Dedifferentiated amniotic fluid mesenchymal stem cell (primary cell): Measurements from ENCODE around the gene UCKL1.
"Not testable (repeated sequence)": the region's sequence is repeated elsewhere in the genome, so short reads cannot be mapped to it uniquely, and the experiment has no call there.

ENCODE experiments used
- DNase-seq: peaks from one replicate; pipeline ENCODE4 v3.0.0-alpha.2; 2016; ENCODE audit errors: extremely low spot score

The UCKL1 gene

DNA sequence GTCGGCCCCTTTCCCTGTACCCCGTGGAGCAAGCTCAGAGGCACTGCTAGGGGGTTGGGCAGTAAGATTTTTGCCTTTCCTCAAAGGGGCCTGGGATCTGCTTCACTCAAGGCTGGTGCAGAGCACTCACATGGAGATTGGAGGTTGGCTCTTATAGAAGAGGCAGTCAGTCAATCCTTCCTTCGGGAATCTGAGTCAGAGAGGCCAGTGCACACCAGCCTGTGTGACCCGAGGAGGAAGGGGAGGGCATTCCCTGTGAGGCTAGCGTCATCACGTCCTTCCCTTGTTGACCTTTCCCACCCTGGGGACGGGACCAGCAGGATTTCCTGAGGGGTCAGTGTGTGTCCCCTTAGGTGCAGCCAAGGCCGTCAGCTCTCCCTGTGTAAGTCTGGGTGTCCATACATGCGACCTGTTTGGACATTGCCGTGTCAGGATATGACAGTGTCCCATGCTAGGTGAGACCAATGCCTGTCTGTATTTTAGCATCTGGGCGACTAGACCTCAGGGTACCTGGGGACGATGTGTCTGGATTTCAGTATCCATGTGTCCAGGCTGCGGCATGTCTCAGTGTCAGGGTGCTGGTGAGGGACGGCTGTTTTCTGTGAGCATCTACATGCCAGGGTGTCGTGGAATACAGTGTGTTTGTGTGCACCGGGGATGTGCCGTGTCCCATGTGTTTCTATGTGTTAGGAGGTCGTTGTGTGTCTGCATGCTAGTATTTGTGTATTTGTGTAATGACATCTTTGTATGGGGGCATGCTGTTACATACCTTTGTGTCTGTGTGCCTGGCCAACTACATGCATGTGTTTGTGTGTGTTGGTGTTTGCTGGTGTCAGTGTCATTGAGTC is 16.3 kb upstream of the UCKL1 start:
- no peak for DNase-seq

DNA sequence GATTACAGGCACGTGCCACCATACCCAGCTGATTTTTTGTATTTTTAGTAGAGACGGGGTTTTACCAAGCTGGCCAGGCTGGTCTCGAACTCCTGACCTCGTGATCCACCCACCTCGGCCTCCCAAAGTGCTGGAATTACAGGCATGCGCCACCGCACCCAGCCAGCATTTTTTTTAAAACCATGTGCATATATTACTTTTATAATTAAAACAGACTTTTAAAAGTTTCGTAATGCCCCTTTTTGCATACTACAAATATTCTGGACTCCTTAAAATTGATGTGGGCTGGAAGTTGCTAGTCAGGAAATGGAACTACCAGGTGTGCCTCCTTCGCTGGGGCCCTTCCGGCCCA is 15.7 kb upstream of the UCKL1 start:
- not testable (repeated sequence) for DNase-seq

DNA sequence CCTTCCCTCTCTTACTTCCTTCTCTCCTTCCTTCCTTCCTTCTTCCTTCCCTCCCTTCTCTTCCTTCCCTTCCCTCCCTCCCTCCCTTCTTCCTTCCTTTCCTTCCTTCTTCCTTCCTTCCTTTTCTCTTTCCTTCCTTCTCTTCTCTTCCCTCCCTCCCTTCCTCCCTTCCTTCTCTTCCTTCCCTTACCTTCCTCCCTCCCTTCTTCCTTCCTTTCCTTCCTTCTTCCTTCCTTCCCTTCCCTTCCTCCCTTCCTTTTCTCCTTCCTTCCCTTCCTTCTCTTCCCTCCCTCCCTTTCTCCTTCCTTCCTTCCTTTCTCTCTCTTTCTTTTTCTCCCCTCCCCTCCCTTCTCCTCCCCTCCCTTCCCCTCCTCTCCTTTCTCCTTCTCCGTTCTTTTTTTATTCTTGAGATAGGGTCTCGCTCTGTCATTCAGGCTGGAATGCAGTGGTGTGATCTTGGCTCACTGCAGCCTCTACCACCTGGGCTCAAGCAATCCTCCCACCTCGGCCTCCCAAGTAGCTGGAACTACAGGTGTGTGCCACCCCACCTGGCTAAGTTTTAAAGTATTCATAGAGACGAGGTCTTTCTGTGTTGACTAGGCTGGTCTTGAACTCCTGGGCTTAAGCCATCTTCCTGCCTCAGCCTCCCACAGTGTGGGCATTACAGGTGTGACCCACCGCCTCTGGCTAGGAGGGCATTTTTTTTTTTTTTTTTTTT is 14.7 kb upstream of the UCKL1 start:
- DNase-seq = no peak

DNA sequence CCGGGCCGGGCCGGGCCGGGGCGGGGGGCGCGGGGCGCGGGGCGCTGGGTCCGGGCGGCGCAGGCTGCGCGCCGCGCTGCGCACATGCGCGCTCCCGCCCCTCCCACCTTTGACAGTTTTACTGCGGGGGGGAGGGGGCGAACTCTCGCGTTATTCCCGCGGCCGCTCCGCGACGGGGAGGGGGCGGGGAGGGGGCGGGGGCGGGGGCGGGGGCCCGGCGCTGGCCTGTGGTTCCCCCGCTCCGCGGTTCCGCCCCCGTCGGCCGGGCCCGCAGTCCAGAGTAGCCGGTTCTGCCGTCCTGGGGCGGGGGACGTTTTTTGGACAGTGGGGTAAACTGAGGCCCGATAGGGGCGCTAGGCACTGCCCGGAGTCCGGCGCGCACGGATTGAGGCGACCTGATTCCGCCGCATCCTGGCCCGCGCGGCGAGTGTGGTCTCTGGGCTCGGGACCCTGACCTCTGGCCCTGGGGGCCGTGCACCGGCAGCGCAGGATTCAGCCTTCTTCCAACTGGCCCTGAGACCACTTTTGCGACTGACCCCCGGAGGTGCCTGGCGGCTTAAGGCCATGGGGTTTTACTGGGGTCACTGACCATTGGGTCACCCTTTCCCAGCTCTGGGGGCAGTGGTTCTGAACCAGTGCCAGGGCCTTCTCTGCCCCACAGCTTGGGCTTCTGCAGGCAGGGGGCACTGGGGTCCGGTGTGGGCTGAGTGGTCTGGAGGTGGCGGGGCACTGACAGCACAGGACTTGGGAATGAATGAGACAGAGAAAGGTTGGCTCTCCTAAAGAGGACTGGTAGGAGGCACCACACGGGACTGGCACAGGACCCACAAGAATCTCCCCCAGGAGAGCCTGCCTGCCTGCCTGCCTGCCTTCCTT is 13.9 kb upstream of the UCKL1 start, which contains the start of gene ZNF512B:
TSS of gene ZNF512B (minus strand) at position 93 of the 876 bp plus-strand sequence. CDS start 1,980 bp downstream, outside the sequence.
- DNase-seq = no peak

DNA sequence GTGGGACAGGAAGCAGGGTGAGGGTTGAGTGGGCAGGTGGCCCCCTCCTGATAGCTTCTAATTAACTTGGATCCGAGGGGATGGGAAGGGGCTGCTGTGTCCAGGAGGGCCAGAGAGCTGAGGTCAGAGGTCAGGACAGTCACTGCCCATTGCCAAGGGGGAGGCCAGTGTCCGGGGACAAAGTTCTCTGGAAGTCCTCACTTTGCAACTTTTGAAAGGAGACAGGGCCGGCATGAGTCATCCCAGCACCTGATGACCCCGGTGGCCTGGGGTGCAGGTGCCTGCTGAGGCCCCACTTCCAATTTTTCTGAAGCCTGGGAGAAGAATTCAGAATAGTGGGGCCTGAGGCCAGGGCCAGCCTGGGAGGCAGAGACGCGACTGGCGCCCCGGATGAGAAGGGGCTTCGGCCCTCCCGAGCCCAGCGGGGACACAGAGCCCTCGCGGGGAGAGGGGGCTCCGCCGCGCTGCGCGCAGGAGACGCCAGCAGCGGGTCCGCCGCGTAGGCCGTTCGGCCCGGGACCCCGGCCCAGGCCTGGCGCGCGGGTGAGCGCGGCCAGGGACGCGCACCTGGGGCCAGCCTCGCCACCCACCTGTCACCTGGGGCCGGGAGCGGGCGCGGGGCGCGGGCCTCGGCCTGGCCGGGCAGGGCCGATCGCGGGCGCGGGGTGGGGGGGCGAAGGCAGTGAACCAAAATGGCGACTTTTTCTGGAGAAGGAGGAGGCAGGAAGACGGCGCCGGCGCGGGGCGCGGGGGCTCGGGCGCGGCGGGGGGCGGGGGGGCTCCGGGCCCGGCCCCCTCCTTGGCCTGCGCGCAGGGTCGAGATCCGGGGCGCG is 12.9 kb upstream of the UCKL1 start:
- no peak for DNase-seq

DNA sequence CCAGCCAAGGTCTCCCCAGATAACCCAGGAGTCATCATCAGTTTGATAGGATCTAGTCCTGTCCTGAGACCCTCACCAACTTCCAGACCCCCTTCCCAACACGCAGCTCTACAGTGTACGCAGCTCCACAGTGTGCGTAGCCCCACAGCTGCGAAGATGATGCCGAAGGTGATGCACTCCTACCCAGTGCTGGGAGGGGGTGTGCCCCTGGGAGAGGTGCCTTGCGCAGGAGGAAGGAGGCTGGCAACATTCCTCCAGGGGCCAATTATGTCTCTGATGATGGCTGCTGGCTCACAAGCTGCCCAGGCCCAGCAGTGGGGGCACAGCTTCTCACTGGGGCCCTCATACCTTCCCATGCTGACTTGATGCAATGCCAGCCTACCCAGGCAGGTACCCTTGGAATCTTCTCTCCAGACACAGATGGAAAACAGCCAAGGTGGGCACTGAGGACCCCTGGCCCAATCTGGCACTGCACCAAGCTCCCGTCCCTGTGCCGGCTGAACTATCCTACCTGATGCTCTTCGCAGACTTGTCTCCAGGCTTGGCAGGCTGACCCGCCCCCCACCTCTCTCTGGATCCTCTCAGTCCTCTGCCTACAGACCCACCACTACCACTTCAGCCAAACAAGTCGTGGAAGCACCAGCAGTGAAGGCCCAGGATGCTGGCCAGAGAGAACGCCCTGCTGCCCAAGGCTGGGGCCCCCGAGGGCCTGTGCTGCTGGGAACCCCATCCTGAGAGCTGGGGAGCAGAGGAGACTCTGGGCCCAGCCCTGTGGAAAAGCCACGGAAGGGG is 12.1 kb upstream of the UCKL1 start:
- DNase-seq = no peak

DNA sequence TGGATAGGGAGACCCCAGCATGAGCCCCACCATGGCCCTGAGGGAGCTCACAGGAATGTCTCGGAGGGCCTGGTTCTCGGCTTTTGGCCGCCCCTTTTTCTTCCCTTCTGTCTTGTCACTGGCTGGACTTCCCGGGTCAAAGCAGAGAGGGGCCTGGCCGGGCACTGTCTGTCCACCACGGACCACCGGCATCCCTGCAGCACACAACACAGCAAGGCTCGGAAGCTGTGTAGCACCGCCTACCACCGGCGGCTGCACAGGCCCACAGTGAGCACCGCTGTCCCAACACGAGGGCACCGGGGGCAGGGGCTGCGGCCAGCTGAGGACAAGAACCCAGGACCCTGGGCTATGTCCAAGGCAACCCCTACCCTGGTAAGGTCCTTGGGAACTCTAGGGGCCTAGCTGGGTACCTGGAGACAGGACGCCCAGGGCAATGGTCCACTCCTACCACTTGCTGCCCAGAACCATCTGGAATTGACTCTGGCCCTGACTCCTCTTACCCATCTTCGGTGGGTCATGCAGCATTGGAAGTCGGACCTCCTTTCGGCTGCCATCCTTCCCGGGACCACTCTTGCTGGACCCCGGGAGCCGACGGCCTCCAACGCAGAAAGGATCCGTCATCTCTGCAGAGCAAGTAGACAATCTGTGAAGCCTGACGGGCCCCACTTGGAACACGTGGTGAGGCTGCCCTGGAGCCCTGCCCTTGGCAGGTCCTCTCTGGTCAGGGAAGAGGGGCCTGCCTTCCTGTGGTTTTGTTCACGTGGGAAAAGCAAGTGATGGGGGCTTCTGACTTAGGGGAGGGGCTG is 11.3 kb upstream of the UCKL1 start:
- no peak for DNase-seq

DNA sequence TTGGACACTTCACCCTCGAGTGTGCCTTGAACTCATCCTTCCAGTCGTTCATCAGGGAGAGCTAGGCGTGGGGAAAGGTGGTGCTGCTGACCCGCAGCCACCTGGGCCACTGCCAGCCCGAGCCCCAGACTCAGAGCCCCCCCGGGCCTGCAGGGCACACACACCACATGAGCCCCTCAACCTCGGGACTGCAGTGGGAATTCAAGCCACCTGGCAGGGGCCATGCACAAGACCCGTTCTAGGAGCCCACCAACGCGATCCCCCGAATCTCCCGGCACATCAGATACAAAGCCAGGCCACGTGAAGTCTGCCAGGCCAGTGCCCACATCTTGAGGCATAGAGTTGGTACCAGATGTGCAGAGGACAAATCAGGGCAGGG is 10.7 kb upstream of the UCKL1 start:
- no peak for DNase-seq

DNA sequence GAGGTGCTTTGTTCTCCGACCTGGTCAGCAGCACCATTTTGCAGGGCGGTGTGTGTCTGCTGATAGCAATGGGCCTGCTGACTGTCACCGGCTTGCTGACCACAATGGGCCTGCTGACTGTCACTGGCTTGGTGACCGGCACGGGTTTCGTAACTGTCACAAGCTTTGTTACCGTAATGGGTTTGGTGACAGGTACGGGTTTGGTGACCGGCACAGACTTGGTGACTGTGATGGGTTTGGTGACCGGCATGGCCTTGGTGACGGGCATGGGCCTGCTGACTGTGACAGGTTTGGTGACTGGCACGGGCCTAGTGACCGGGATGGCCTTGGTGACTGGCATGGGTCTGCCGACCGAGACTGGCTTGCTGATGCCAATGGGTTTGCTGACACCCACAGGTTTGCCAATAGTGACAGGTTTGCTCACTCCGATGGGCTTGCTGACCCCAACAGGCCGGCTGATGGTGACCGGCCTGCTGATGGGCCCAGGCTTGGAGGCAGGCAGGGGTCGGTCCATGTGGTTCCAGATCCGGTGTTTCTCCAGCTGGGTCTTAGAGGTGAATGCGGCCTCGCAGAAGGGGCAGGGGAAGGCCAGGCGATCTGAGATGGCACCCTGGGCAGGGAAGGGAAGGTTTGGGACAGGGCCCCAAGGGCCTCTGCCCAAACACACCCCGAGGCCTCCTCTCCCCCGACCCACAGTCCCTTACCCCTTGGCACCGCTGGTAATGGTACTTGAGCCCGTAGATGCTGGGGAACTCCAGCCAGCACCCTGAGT is 10.1 kb upstream of the UCKL1 start:
- DNase-seq = no peak

DNA sequence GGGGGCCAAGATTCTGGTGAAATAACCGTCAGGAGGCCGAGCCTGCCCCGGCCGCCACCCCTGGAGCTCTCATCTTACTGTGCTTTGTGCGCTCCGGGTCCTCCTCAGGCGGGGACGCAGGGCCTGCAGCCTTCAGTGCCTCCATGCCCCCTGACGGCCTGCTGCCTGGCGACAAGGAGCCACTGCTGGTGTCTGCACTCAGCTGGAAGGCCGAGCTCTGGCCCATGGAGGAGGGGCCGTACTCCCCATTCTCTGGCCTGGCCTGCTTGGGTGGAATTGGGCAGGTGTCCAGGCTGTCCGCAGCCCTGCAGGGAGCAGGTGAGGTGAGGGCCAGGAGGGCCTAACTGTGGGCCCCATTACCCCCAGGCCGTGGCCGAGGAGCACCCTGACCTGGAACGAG is 8.2 kb upstream of the UCKL1 start:
- no peak for DNase-seq

DNA sequence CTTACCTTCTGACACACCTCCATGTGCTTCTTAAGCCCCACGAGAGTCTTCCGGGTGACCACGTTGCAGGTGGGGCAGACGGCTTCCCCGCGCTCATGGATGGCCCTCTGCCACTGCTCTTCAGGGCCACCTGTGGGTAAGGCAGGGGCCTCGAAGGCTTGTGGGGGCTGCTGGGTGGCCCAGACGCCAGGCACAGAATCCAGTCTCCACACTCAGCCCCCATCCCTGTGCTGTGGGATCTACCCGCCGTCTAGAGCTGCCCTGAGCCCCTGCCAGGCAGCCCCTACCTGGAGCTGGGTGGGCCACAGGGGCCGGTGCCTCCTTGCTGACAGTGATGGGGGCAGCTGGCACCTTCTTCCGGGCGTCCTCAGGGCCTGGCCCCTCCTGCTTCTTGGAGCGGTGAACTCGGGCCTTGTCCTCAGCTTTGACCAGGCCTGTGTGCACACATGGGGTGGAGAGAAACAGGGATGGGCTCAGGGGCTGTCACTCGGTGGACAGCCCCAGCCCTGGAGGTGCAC is 7.6 kb upstream of the UCKL1 start:
- no peak for DNase-seq

DNA sequence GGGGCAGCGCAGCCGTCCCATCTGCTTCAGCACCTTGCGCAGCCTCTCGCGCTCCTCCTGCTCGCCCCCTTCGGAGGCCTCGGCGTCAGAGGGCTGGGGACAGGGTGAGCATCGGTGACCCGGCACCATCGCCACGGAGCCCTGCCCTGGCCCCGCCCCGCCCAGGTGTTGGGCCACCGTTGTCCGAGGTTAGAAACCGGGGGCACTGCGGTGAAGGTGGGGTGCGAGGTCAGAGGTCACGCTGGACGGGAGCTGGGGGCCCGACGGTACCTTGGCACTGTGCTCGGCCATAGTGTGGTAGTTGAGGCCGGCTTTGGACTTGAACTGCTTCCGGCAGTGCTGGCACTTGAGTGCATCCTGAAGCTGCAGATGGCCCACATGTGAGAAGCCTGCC is 7.1 kb upstream of the UCKL1 start:
- DNase-seq = no peak

DNA sequence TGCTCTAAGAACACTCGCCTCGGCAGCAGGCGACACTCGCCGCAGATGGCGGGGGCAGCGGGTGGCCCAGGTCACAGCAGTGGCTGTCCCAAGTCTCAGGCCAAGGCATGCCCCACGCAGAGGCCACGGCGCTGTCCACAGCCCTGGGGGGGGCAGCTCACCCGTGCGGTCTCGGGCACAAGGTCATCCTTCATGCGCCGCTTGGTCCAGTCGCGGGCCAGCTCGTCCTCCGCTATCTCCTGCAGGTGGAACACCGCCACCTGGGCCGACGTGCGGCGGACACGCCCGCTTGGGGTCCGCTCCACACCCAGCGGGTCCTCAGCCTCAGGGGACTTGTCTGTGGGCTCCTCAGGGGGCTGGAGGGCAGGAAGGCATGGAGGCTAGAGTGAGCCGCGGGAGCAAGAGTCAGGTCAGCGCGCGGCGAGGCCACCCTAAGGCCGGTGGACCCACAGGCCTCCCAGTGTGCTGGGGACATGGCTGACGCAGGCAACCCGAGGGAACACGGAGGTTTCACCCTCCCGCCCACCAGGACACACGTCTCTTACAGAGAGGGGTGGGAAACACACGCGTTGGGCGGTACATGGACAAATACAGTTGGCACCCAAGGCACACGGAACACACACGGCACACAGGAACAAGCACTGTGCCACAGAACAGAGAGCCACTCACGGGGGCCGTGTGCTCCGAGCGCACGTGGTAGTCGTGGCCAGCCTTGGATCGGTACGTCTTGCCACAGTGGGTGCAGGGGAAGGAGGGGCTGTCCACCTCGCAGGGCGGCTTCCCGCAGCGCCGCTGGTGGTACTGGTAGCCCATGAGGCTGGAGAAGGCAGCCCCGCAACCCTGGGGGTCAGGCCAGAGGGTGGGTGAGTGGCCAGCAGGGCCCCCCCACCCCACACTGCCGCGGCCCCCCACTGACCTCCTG is 6.5 kb upstream of the UCKL1 start:
- no peak for DNase-seq

DNA sequence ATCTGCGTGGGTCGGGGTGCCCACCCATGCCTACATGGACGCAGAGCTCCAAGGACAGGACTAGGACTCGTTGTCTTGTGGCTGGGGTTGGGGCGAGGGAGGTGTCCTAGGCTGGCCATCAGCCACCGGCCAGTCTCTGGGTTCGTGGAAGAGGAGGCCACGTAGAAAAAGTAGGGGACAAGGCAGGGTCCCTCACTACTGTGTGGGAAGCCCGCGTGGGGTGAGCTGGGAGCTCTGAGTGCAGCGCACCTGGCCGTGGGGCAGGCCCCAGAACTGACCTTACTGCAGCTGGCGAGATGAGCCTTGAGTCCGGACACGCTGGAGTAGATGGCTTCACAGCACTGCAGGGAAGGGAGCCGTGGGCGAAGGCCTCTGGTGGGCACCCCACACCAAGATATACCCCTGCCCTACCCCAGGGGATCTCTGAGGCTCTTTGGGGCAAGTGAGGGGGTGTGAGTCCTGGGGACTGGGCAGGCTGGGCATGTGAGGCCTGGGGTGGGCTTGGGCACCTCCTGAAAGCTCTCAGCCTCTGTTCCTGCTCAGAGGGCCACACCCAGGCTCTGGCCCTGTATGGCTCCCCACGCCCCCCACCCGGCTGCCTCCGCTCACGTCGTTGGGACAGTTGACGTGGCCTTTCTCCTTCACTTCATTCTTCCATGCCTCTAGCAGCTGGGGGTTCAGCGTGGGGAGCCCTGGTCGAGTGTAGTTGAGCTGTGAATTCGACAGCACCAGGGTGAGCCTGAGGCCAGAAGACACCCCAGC is 5.6 kb upstream of the UCKL1 start:
- no peak for DNase-seq

DNA sequence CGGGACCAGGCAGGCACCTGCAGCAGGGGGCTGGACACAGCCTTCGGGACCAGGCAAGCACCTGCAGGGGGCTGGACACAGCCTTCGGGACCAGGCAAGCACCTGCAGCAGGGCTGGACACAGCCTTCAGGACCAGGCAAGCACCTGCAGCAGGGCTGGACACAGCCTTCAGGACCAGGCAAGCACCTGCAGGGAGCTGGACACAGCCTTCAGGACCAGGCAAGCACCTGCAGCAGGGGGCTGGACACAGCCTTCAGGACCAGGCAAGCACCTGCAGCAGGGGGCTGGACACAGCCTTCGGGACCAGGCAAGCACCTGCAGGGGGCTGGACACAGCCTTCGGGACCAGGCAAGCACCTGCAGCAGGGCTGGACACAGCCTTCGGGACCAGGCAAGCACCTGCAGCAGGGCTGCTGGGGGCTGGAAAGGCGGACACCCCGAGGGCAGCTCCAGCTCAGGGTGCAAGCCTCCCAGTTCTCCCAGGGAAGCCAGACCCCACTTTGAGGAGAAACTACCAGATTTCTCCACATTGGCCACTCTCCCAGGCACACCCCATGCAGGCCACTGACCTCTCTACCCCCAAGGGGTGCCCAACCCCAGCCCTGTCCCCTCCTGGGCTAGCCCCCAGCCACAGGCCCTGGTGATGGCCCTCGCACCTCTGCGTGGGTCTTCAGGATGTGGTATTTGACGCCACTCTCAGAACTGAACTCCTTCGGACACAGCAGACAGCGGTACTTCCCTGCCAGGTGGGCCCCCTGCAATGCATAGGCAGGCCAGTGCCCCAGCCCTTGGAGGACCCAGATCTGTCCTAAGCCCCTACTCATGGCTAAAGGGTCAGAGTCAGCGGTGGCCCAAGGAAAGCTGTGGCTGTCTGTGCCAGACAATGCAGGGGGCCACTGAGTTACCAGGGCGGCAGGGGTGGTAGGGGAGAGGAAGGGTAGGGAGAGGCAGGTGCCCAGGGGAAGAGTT is 4.7 kb upstream of the UCKL1 start:
- not testable (repeated sequence) for DNase-seq

DNA sequence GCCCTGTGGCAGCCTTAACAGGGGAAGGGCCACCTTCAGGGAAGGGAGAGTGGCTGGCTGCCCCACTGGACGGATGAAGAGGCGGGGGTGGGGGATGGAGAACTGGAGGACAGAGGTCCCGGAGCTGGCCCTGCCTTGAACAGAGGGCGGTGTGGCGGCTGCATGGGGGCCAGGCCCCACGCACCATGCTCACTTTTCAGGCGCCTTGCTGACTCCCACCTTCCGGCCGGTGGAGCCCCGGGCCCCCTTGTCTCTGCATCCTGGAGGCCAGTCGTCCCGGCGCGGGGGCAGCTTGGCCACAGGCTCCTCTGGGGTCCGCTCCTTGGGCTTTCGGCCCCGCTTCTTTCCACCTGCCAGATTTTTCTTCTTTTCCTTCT is 3.5 kb upstream of the UCKL1 start:
- no peak for DNase-seq
